Right lobe of liver (tissue), 4 donors: ENCODE results near the gene HDAC9.

Experiments used
- CTCF ChIP-seq, 4 donors: fragments of 200-600 bp in 3 of 4; fragments of 450-650 bp in 1 of 4; IDR thresholded peaks; one replicate each; pipeline versions ENCODE4 v1.5.1 to v1.8.0; 2016 to 2022; ENCODE audit warnings: antibody characterized with exemption in 4 of 4, mild to moderate bottlenecking in 2 of 4
- POLR2A ChIP-seq: fragments of 450-650 bp; IDR thresholded peaks from one replicate; pipeline ENCODE4 v1.6.1; 2017; ENCODE audit warnings: antibody characterized with exemption, mild to moderate bottlenecking
- donor health status: DM: no; HTN: no; CAD: no.
- donor health status: DM: no; HTN: no; CAD: no.
- donor health status: DM: no; HTN: yes; CAD: no.

GRCh38 chr7:18760046-18760445 is 264.5 kb downstream of the HDAC9 start:
- no peak for TF ChIP-seq CTCF (IDR thresholded peaks at IDR 0.05)
- no peak for TF ChIP-seq POLR2A
